GM19324 (cell line): Measurements from ENCODE around the gene TBC1D16.

Source experiments
- ATAC-seq: cut with Tn5 transposase; IDR thresholded peaks from one replicate; pipeline ENCODE4 v1.9.1; 2021; ENCODE audit warnings: mild to moderate bottlenecking, moderate library complexity; ENCODE audit not compliant: unreplicated experiment, low FRiP score

Gene TBC1D16

GRCh38 chr17:79990051-79990592 is 45.5 kb downstream of the TBC1D16 start:
- ATAC-seq, result no peak

GRCh38 chr17:79989106-79989835 is 46.4 kb downstream of the TBC1D16 start:
- no peak for ATAC-seq

- ATAC-seq, result no peak
These were observed 47.3 kb downstream of the TBC1D16 start for GRCh38 chr17:79988185-79988971.

- ATAC-seq, result no peak
These were observed 47.8 kb downstream of the TBC1D16 start for GRCh38 chr17:79987935-79988184.

- no peak for ATAC-seq
These were observed 48.3 kb downstream of the TBC1D16 start for GRCh38 chr17:79987187-79987934.

- ATAC-seq, result no peak
These were observed 49.1 kb downstream of the TBC1D16 start for GRCh38 chr17:79986411-79987186.

- no peak for ATAC-seq
These were observed 49.7 kb downstream of the TBC1D16 start for GRCh38 chr17:79985943-79986391.

- ATAC-seq, result no peak
These were observed 50.2 kb downstream of the TBC1D16 start for GRCh38 chr17:79985361-79985942.

- ATAC-seq, result no peak
These were observed 50.8 kb downstream of the TBC1D16 start for GRCh38 chr17:79984877-79985276.

GRCh38 chr17:79984045-79984840 is 51.4 kb downstream of the TBC1D16 start:
- ATAC-seq, result no peak

GRCh38 chr17:79983456-79983855 is 52.2 kb downstream of the TBC1D16 start:
- no peak for ATAC-seq

- no peak for ATAC-seq
These were observed 52.7 kb downstream of the TBC1D16 start for GRCh38 chr17:79982986-79983385.

- ATAC-seq, result no peak
These were observed 54.0 kb downstream of the TBC1D16 start for GRCh38 chr17:79981661-79982101.

GRCh38 chr17:79981090-79981489 is 54.6 kb downstream of the TBC1D16 start:
- no peak for ATAC-seq

GRCh38 chr17:79980246-79981043 is 55.2 kb downstream of the TBC1D16 start:
- ATAC-seq, result no peak

GRCh38 chr17:79979816-79980215 is 55.9 kb downstream of the TBC1D16 start:
- no peak for ATAC-seq

- ATAC-seq, result no peak
These were observed 56.4 kb downstream of the TBC1D16 start for GRCh38 chr17:79979221-79979741.

GRCh38 chr17:79978548-79978855 is 57.2 kb downstream of the TBC1D16 start:
- ATAC-seq, result no peak
